Activated gamma-delta T cell treated with Interleukin-2 at 50 U/mL for 16 hours (primary cell): Measurements from ENCODE around the gene DSCAM.

Source experiments
- DNase-seq: peaks from one replicate; pipeline ENCODE4 v3.0.0-alpha.2; 2020

Gene DSCAM

GRCh38 chr21:40587736-40588346, 259.1 kb downstream of the DSCAM start:
- no peak for DNase-seq

DNA sequence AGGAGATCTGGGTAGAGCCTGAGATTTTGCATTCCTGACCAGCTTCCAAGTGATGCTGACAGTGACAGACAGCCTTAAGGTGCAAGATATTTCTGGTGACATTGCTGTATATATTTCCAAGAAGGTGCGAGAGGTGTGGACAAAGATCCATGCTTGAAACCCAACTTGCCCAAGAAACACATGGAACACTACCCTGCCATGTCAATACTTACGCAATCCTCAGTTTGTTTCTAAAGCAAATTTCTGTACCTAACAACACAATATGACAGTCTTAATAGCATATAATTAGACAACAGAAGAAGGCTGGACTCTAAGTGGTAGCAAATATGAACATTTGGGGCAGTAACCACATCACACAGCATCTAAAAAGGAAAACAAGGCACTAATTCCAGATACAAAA, 260.4 kb downstream of the DSCAM start:
- no peak for DNase-seq

- DNase-seq: no peak
Measured at GRCh38 chr21:40577285-40578043, 269.5 kb downstream of the DSCAM start.

GRCh38 chr21:40575976-40576375, 271.0 kb downstream of the DSCAM start:
- DNase-seq: no peak

GRCh38 chr21:40569357-40569756, 277.6 kb downstream of the DSCAM start:
- DNase-seq: no peak

GRCh38 chr21:40568807-40569206, 278.2 kb downstream of the DSCAM start:
- no peak for DNase-seq

DNA sequence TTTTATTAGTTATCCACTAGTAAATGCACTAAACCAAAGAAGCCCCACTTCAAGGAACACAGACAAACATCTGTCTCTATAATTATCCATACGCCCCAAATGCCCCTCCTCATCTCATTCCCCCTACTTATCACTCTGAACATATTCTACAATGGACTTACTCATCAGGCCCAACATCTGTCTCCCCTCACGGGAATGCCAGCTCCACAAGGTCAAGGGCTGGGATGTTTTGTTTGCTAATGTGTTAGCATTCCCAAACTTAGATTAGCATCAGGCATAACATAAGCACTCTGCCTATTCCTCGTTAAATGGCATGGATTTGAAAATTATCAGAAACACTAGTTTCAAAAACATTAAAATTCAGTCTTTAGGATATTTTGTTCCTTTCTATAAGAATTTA, 279.5 kb downstream of the DSCAM start:
- DNase-seq: no peak

- DNase-seq: no peak
Measured at GRCh38 chr21:40566486-40566885, 280.5 kb downstream of the DSCAM start.

DNA sequence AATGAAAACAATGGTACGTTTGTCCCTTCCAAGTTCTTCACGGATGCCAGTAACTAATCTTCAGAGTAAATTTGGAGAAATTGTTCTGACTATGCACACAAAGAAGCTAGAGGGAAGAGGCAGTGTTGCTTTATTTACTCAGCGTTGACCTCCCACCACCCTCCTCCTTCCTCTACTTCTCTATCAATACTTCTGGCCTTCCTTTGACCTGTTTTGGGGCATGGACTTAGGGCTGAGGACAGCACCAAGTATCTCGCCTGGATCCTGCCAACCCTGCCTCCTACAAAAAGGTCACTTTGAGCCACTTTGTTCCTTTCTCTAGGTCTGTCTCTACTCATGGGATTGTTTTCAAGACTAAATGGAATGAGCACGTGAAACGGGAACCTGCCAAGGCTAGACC, 282.6 kb downstream of the DSCAM start:
- no peak for DNase-seq

DNA sequence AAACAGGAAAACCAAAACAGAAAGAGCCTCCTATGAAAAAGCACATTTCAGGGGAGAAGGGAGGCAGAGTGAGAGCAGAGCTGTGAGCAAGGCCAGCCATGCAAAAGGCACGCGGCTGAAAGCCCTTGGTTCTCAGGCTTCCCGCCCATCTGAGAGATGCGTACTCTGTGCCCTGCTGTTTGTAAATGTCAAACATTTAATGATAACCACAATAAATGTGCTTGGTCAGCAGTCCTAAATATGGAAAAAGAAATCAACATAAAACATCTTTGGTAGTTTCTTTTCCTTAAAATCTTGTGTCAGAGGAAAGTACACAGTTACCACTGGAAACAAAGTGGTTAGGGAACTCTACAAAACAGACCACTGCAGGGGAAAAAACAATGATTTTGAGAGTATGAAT, 283.1 kb downstream of the DSCAM start:
- DNase-seq: no peak

GRCh38 chr21:40562242-40563002, 284.5 kb downstream of the DSCAM start:
- no peak for DNase-seq

- no peak for DNase-seq
Measured at GRCh38 chr21:40556442-40556968, 290.5 kb downstream of the DSCAM start.

DNA sequence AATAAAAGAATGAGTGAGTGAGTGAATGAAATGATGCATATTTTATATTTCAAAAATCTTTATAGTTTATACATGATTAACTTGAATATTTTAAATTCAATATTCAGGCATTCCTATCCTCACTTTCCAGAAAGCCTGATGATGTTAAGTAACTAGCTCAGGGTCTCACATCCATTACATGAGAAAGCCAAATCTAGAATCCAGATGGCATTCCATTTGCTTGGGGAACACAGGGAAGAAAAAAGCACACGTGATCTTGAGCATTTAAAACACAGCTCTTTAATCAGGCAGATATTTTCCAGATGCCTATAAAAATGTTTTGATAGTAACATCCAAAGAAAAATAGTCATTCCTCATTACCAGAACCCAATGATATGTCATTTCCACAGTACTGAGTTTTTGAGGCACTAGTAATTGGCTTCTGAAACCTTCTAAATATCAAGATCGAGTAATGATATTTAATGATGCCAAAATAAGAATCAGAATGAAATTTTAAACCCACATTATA, 291.9 kb downstream of the DSCAM start:
- DNase-seq: no peak

DNA sequence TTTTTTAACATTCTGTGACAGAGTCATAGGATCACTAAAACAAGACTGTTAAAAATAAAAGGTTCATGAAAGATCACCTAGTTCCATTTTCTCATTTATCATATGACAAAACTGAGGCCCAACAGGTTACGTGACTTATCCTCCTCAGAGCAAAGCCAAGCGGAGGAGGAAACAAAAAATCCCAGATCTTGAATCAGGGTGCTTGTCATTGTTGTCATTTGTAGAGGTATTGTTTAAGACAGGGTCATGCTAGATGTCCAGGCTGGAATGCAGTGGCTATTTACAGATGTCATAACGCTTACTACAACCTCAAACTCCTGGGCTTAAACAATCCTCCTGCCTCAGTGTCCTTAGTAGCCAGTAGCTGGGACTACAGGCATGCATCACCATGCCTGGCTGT, 293.2 kb downstream of the DSCAM start:
- no peak for DNase-seq

DNA sequence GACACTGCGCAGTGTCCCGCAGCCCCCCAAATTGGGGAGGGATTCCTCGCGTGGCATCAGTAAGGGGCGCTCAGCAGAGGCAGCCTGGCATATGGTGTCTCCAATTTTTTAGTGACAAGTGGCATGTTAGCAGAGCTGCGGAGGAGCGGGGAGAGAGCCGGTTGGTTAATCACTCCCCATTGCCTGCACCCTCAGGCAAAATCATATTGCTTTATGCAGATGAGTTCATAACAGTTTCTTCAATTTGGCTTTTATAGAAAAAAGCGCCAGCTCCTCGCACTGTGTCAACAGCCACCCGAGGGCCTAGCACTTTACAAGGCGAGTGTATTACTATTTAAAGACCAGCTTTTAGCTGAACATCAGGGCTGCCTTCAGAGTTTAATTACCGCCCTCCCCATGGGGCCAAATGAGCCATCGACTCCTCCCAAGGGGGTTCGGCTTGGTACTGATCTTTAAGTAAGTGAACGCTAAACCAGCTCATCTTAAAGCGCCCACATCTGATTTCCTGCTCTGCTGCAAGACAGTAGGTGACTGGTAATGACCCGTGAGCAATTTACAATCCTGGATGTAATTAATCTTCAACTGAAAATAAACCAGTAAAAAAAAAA, 298.9 kb downstream of the DSCAM start:
- no peak for DNase-seq

GRCh38 chr21:40546647-40547046, 300.3 kb downstream of the DSCAM start:
- no peak for DNase-seq

DNA sequence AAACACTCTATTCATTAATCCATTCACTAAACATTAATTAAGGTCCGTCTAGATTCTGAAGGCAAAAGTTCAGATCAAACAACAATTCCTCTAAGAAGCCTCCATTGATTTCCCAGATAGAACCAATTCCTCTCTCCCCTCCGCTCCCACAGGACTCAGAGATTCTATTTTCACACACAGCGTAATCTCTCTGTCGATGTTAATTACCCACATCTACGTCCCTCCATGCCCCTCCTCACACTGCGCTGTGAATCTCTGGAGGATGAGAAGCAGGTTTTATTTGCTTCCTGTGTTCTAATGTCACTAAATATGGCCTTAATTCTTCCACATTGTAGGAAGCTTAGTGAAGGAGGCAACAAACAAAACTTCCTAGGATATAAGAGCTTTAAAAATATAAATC, 306.7 kb downstream of the DSCAM start:
- DNase-seq: no peak

DNA sequence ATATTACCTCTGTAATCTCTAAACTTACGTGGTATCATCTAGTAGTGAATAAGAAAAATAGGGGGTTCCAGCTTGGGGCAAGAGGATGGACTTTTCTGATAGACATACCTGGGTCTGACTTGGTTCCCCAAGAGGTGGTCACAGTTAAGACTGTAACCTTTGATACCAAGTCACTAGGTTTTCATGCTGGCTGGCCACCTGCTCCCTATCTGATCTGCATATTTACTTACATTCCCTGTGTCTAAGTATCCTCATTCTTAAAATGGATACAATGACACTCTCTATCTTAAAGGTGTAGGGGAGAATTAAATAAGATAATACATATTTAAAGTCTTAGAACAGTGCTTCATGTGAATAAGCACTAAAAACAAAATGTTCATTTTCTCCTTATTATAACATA, 312.1 kb downstream of the DSCAM start:
- no peak for DNase-seq

DNA sequence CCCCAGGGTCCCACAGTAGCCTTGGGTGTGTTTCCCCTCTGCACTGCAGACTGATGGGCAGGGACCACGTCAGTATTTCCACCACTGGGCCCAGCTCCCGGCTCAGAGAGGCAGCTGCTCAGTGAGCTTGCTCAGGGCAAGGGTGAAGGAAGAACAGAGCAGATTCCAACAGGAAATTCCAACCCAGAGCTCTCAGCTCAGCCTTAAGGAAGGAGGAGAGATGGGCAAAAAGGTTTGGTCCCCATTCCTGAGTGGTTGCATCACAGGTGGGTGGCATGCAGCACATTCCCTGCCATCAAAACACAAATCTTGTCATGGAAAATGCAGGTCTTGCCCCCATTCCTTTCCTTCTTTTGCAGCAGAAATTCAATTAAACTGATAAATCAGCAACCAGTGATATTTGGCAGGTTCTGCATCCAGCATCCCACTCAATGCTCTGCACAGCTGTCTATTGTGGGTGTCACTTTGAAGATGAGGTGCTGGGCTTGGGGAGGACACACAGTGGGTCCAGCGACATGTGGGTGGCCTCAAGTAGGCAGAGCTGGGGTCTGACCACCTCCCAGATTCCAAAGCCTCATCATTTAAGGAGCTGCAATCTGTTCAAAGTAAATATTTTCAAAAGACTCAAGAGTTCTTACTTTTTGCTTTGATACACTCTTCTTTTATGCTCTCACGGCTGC, 315.4 kb downstream of the DSCAM start:
- no peak for DNase-seq

DNA sequence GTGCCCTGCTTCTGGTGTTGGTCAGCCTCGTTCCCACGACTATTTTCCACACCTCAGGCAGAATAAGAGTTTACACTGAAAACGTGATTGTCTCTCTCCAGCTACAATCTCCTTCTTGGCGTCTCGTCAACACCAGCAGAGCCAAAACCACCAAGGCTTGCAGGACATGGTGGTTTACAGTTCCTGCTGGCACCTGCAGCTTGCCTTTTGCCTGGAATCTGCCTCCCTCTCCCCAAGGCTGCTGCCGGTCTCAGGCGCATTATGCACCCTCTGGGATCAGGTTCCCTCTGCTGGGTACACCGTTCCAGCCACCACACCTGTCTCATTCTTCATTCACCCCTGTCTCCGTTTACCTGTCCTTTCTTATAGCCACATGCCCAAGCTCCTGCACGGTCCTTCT, 315.9 kb downstream of the DSCAM start:
- DNase-seq: no peak

DNA sequence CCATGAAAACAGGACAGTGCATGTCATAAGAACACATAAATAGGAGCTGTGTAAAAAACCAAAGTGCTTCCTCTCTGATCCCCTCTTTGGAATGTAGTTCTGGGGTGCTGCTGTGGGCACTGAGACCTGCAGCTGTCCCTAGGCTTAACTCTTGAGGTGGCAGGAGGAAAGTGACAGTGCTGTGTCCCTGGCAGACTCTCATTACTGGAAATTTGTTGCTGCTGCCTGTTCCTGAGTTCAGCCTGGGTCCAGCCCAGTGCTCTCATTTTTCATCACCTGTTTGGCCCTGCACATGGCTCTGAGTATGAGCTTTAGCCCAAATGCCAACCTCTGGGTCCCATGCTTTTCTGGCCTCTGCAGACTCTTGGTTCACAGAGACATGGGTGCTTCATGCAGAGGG, 329.3 kb downstream of the DSCAM start:
- no peak for DNase-seq

GRCh38 chr21:40516335-40516734, 330.6 kb downstream of the DSCAM start:
- DNase-seq: no peak

DNA sequence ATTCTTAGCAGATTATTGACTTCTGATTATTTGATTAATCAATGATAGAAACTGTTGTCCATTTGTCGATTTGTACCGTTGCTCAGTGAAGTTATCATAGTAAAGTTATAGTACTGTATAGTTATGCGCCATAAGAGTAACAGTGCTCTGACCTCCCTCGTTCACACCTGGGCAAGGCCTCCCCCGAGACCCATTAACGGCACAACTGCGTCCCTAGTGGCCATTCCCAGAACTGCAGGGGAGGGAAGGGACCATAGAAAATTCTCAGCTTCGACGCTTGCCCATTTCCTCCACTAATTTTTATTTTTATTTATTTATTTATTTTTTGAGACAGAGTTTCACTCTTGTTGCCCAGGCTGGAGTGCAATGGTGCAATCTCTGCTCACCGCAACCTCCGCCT, 334.4 kb downstream of the DSCAM start:
- DNase-seq: no peak
